Upper lobe of left lung (tissue), 4 donors: ENCODE measurements around the gene TTLL4.

Source experiments
- CTCF ChIP-seq, 6 experiments: fragments of 450-650 bp in 4 of 6; fragments of 200-600 bp in 2 of 6; sonication (generic) in 2 of 6; IDR thresholded peaks; one replicate each; pipeline ENCODE4 v1.5.1; 2016 to 2019; ENCODE audit warnings: antibody characterized with exemption in 6 of 6
- EP300 ChIP-seq, 4 donors: sonication (generic); formaldehyde crosslinking; IDR thresholded peaks; one replicate each; pipeline ENCODE4 v1.5.1; 2017; ENCODE audit warnings: antibody characterized with exemption in 4 of 4, control low read depth in 2 of 4
- POLR2A ChIP-seq, 4 donors: fragments of 450-650 bp; IDR thresholded peaks; one replicate each; pipeline ENCODE4 v1.5.1; 2016 to 2017; ENCODE audit warnings: antibody characterized with exemption in 4 of 4, mild to moderate bottlenecking in 2 of 4

- TF ChIP-seq CTCF (IDR thresholded peaks at IDR 0.05) (no peak), POLR2A (IDR thresholded peaks at IDR 0.05) (no peak), EP300 (IDR thresholded peaks at IDR 0.05) (no peak)
Measured at GRCh38 chr2:218792433-218792832, 81.8 kb downstream of the TTLL4 start.
